GM18502 (cell line): ENCODE data around the gene MIS18BP1.
"Not testable (repeated sequence)": the region's sequence is repeated elsewhere in the genome, so short reads cannot be mapped to it uniquely, and the experiment has no call there.

Experiments used
- ATAC-seq: cut with Tn5 transposase; IDR thresholded peaks from one replicate; pipeline ENCODE4 v1.9.1; 2021; ENCODE audit warnings: mild to moderate bottlenecking; ENCODE audit not compliant: unreplicated experiment, poor library complexity

The MIS18BP1 gene

DNA sequence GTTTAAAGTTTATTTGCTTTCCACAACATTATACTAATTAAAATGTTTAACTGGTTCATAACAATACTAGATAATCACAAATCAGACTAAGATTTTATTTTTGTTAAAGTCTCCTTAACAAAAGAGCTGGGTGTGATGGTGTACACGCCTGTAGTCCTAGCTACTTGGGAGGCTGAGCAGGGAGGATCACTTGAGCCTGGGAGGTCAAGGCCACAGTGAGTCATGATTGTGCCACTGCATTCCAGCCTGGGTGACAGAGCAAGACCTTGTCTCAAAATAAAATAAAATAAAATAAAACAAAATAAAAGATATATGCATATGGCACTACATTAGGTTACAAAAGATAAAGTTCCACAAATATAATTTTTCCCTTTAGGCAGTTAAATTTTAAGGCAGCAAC is 5.6 kb downstream of the MIS18BP1 start:
- no peak for ATAC-seq

DNA sequence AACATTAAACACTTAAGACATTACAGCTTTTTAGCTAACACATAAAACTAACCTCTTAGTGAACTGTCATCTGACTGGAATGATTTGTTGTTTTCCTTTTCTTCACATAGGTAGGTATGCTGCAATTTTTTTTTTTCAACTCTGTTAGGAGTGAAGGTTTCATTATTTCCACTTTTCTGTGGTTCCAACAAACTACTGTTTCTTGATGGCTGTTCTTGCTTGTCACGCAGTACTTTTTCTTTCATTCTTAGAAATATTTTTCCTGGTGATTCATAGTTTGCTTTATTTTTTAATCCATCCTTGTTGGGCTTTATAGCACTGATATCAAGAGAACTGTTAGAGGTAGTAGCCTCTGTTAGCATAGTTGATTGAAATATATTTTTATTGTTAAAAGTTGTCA is 6.3 kb downstream of the MIS18BP1 start:
- peak; percentile 44 for ATAC-seq

DNA sequence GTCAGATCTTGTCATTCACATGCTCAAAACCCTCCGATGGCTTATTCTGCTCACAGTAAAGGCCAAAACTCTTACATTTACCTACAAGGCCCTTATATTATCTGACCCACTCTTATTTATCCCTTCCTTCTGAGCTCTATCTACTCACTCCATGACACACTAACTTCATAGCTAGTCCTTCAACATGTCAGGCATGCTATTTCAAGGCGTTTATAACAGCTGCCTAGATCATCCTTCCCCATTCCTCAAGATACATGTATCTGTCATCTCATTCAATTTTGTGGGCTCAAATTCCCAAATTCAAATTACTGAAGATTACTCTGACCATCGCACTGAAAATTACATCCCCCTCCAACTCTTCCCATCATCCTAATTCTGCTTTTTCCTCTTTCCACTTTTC is 6.9 kb downstream of the MIS18BP1 start:
- no peak for ATAC-seq

DNA sequence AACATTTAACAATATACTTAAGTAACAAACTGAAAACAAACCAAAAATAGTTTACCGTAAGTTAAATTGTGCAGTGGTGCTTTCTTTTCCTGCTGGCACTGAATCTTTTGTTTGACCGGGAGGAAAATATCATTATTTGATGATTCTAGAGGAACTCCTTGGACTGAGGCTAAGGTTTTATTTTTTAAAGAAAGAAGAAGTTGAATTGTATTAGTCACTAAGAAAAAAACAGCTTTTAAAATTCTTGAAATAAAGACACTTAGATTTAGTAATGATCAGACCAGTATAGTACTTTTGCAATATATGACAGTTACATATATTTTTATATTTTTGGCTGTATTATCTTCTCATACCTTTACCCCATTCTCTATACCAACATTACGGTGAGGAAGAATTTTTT is 10.3 kb downstream of the MIS18BP1 start:
- ATAC-seq, result no peak

DNA sequence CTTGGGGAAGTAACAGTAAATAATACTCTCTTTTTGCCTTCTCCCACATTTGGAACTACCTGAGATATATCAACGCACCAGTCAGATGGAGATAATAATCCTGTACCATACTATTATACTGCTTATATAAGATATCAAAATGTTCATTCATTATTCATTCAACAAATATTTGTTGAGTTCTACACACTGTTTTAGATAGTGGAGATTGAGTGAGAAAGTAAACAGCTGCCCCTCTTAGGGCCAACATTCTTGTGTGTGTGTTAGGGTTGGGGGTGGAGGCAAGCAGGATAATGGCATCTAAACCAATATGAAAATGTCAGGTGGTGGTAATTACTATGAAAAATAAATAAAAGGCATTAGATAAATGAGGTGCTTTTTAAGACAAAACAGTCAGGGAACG is 14.0 kb downstream of the MIS18BP1 start:
- no peak for ATAC-seq

DNA sequence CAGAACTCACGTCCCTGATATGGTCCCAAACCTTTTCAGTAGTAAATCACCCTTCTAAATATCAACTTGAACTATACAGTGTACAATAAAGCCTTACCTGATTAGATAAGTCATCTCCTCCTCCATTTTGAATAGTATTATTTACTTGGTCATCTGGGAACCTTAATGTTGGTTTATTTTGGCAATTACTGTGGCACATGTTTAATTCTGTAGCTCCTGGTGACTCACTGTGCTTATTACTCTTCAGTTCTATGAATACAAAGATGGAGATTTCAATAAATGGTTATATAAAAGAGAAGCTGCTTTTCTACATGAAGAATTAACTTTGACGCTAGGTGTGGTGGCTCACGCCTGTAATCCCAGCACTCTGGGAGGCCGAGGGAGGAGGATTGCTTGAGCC is 25.4 kb downstream of the MIS18BP1 start:
- ATAC-seq, result no peak

DNA sequence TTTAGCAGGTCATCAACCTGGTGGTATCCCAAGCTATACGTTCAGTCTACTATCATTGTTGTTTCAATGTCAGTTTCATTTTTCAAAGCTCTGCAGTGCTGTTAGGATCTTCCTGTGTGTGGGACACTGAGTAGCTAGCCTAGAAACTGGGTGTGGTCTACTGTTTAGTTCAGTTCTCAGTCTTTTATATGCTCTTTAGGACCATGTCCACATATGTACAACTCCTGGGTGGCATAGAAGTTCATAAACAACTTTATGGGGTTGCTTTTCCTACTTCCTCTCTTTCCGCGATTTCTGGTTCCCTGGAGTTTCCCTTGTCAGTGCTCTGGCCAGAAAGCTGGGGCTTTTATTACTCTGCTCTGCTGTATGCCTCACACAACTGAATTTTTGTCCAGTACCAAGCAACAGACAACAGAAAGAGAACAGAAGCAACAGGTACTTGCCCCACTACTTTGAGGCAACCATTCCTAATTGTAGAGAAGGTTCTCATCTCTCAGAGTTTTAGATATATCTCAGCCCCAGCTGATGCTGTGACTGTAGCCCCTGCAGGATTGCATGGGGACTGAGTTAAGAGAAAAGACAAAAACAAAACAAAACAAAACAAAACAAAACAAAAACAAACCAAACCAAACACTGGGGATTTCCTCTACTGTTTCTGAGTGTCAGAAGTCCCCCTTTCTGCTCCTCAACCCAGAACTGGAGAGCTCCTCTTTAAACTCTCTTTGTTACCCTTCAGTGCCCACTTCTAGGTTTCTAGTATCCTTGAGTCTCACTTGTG is 30.3 kb downstream of the MIS18BP1 start:
- ATAC-seq, result peak; percentile 67

DNA sequence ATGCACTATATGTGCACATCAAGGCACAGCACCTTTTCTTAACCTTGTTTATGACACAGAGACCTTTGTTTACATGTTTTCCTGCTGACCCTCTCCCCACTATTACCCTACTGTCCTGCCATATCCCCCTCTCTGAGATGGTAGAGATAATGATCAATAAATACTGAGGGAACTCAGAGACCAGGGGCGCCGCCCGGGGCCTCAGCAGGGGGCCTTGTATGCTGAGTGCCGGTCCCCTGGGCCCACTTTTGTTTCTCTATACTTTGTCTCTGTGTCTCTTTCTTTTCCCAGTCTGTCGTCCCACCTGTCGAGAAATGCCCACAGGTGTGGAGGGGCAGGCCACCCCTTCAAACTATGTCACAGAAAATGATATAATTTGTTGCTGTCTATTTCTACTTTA is 38.7 kb downstream of the MIS18BP1 start:
- ATAC-seq, result not testable (repeated sequence)

DNA sequence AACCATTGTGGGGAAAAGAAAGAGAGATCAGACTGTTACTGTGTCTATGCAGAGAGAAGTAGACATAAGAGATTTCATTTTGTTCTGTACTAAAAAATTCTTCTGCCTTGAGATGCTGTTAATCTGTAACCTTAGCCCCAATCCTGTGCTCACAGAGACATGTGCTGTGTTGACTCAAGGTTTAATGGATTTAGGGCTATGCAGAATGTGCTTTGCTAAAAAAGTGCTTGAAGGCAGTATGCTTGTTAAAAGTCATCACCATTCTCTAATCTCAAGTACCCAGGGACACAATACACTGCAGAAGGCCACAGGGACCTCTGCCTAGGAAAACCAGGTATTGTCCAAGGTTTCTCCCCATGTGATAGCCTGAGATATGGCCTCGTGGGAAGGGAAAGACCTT is 39.3 kb downstream of the MIS18BP1 start:
- ATAC-seq, result not testable (repeated sequence)

DNA sequence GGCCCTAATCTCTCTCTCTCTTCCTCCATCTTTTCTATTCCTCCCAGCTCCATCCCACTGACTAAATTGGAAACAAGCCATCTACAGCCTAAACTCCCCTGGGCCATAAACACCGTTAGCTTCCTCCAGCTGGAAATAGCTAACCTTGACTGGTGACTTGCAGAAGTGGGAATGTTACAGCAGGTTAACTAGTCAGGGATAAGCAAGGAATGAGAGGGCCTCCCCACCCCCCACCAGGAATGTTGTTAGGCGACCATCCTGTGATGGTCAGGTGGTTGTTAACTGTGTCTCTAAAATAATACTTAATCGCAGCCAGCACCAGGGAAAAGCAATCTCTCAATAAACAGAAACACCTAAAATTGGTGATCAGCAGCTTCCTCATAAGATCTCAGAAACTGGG is 40.8 kb downstream of the MIS18BP1 start:
- no peak for ATAC-seq

DNA sequence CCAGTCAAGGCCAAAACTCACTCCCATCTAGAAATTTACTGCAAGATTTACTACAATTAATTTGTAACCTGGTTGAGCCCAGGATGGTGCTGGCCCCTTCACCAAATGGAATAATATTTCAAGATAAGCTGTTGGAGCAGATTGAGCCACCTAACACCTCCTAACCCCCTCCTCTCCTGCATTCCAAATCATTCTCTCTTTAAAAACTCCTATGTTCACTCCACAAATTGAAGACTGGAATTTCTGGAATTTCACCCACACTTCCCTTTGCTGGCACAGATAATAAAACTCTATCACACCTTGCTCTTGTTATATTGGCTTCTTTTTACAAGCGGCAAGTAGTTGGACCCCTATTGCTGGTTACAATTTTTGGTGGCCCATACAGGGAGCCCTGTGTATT is 41.7 kb downstream of the MIS18BP1 start:
- ATAC-seq, result no peak

DNA sequence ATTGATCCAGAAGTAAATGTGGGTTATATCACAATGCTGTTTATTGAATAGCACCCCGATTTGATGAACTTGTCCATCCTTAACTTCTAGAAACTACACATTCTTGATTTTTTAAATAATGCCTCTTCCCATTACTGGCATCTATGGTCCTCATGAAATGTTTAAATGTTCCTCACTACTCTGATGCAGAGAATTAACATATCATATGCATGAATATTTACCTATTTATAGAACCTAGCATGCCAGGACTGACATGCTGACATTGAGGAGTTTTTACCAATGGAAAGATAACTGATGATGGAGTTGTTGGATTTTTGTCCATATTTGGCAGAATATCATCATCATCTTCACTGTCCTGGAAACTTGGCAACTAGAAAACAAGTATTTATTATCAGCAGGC is 42.8 kb downstream of the MIS18BP1 start:
- no peak for ATAC-seq

DNA sequence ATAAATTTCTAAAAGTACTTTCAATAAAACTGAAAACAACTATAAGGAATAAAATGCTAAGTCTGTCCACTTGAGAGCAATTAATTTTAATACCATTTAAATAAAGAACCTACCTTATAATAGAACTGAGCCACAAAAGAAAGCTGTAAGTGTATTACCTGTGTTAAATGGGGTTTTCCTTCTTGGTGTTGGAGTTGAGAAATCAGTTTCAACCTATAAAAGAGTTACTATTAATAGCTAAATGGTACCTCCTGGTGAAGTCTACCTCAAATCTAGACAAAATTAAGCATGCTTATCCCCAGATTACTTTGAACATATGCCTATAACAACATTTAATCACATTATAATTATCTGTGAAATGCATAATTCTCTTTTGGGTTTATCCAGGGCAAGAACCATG is 48.8 kb downstream of the MIS18BP1 start:
- ATAC-seq, result no peak

DNA sequence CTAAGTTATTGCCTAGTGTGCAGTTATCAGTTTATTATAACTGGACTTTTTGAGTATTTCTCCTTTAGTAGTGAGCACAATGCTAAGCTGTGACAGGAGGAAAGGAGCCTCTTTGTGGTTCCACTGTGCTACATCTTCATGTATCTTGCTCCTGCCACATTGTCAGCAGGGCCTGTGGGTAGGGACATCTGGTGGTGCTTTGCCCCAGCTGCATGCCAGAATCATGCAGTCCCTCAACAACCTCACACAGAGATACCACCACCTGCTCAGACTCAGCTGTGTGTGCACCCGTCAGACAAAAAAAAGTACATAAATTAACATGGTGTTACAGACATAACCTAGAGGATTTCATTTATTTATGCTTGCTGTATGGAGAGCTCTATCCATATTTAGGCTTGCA is 51.1 kb downstream of the MIS18BP1 start:
- peak; percentile 91 for ATAC-seq

DNA sequence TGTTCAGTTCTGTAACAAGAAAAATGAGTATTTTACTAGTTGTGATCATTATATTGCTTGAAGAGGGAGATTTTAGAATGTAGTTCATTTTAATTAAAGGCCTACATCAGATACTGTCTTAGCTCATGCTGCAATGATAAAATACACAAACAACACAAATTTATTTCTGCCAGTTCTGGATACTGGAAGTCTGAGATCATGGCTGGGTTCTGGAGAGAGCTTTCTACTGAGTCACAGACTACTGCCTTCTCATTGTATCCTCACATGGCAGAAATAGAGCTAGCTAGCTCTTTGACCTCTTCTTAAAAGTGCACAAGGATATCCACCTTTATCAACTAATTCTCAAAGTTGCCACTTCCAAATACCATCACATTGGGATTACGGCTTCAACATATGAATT is 53.8 kb downstream of the MIS18BP1 start:
- ATAC-seq, result no peak

DNA sequence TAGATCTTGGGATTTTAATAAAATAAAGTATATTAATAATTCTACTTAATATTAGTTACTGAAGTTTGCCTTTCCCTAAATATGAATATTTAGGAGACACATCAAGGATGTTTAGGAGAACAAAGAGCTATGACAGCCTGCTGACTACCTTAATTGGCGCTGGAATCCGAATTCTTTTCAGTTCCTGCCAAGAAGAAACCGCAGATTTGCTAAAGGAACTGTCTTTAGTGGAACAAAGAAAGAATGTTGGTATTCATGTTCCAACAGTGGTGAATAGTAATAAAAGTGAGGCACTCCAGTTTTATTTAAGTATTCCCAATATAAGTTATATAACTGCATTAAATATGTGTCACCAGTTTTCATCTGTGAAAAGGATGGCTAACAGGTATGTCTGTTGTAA is 54.5 kb downstream of the MIS18BP1 start:
- no peak for ATAC-seq

DNA sequence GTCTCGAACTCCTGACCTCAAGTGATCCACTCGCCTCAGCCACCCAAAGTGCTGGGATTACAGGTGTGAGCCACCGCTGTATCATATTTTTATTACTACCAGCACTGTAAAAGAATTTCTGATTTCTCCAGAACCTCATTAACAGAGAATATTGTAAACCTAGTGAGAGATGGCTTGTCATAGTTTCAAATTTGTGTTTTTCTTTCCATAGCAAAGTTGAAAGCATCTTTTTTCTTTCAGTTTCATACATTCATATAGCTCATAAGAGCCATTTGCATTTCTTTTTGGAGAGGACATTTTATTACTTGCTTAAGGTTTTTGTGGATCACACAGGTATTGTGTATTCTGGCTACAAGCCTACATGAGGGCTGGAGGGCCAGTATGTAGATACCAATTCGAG is 58.0 kb downstream of the MIS18BP1 start:
- no peak for ATAC-seq

DNA sequence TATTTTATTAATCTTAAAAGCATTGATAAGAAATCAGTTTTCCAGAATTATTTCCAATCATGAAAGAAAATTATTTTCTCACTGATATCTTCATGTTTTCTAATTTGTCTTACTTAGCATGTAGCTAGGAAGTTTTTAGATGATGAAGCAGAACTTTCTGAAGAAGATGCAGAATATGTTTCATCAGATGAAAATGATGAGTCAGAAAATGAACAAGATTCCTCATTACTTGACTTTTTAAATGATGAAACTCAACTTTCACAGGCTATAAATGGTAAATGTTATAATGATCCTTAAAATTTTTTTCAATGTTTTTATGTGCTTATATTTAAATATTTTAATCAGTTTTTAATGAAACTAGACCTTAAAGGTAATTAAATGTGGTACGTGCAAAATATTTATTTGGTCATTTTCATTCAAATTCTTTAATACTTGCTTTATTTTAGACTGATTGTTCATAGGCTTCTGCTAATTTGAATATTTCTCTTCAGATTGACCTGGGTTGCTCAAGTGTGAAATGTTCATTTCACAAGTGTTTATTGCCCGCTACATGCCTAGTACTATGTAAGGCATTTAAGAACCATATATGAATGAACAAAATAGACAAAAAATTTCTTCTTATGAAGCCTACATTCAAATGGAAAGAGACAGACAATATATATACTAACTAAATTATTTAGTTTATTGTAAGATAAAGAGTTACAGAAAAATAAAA is 67.7 kb downstream of the MIS18BP1 start:
- ATAC-seq, result peak; percentile 73

DNA sequence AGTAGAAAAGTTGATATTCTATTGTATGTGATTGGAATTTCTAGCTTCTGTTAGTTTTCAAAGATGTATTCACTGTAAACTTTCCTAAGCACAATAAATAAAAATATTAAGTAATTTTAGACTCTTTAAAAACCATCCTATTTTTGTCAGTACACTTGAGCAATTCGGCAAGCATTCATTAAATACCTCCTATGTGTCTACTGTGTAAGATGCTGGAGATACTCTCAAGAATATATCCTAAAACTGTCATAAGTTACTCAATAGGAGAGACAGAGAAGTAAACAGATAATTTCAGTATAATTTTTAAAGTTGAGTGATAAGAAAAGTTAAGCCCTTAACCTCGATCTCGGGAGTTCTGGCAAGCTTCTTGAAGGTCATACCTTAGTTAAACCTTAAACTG is 71.2 kb downstream of the MIS18BP1 start:
- no peak for ATAC-seq

DNA sequence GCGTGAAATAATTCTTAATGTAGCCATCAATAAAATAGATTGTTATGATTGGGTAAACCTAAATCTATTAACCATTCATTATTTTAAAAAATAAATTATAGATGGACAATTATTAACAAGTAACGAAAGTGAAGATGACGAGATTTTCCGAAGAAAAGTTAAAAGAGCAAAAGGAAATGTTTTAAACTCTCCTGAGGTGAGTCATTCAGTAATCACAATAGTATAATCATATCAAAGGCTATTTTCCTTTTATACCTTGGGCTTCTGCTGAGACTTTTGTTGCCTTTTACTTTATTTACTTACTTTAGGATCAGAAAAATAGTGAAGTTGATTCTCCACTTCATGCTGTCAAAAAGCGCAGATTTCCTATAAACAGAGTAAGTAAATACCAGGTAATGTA is 71.7 kb downstream of the MIS18BP1 start:
- no peak for ATAC-seq

DNA sequence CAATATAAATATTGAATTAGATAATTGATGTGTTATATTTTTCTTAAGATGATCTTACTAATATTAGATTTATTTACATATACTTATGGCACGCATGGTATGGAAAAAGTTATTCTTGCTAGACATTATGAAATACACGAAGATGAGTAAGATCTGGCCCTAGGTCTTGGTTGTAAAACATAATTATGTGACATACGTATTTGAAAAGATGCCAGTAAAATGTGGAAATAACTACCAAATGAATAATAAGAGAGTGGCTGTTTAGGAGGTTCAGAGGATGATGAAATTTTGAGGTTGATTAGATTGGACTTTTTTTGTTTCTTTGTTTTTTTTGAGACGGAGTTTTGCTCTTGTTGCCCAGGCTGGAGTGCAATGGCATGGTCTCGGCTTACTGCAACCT is 75.9 kb downstream of the MIS18BP1 start:
- ATAC-seq, result no peak

DNA sequence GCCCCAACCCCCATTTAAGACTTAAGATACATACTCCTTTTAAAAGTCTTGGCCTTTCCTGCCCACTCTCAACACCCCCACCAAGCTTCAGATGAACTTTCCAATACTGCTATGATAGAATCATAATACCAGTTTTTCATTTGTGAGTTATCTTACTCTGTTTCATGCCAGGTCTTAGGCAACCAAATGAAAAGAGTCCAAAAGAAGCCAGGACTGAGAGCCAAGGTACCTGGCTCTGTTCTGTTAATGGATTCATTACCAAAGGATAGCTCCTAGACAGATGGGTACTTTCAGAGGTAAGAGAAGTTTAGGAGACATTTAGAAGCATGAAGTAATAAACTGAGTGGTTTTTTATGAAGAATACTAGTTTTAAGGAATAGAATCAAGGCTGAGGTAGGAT is 83.1 kb downstream of the MIS18BP1 start:
- no peak for ATAC-seq
